GM19351 (cell line): Measurements from ENCODE around the gene KLK4.

ENCODE experiments used
- ATAC-seq: cut with Tn5 transposase; IDR thresholded peaks from one replicate; pipeline ENCODE4 v1.9.1; 2021; ENCODE audit warnings: mild to moderate bottlenecking, moderate library complexity; ENCODE audit not compliant: unreplicated experiment

KLK4 gene

DNA sequence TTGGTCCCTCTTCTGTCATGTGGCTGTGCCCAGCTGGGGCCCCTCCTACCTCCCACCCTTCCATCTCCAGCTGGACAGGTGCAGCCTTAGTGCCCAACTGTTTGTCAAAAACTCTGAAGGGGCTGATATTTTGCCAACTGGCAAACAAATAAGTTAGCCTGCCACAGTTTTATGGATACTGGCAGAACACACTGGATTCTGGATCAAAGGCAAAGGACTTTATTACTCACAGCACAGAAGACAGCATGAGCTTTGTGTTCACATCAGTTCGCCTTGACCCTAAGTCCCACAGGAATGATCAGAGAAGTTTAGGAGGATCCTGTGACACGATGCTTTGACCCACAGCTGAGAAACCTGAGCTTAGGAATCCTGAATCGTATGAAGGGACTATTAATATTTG lies 21.6 kb downstream of the KLK4 start:
- no peak for ATAC-seq

GRCh38 chr19:50882188-50882587 lies 29.0 kb downstream of the KLK4 start:
- no peak for ATAC-seq

DNA sequence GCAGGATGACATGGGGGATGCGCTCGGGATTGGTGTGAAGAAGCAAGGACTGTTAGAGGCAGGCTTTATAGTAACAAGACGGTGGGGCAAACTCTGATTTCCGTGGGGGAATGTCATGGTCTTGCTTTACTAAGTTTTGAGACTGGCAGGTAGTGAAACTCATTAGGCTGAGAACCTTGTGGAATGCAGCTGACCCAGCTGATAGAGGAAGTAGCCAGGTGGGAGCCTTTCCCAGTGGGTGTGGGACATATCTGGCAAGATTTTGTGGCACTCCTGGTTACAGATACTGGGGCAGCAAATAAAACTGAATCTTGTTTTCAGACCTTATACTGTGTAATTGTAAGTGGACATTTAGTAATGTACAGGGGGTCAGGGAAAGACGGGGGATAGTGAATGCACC lies 31.0 kb downstream of the KLK4 start:
- ATAC-seq = no peak

DNA sequence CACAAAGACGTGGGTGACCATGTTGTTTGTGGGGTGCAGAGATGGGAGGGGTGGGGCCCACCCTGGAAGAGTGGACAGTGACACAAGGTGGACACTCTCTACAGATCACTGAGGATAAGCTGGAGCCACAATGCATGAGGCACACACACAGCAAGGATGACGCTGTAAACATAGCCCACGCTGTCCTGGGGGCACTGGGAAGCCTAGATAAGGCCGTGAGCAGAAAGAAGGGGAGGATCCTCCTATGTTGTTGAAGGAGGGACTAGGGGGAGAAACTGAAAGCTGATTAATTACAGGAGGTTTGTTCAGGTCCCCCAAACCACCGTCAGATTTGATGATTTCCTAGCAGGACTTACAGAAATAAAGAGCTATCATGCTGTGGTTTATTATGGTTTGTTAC lies 32.3 kb downstream of the KLK4 start:
- no peak for ATAC-seq

- no peak for ATAC-seq
These were observed 33.9 kb downstream of the KLK4 start for GRCh38 chr19:50877338-50877737.

DNA sequence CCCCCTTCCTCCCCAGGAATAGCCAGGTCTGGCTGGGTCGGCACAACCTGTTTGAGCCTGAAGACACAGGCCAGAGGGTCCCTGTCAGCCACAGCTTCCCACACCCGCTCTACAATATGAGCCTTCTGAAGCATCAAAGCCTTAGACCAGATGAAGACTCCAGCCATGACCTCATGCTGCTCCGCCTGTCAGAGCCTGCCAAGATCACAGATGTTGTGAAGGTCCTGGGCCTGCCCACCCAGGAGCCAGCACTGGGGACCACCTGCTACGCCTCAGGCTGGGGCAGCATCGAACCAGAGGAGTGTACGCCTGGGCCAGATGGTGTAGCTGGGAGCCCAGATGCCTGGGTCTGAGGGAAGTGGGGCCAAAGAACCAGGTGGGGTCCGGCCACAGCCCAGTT lies 34.7 kb downstream of the KLK4 start:
- ATAC-seq = no peak

- ATAC-seq = no peak
These were observed 35.3 kb downstream of the KLK4 start for GRCh38 chr19:50875795-50876422.

DNA sequence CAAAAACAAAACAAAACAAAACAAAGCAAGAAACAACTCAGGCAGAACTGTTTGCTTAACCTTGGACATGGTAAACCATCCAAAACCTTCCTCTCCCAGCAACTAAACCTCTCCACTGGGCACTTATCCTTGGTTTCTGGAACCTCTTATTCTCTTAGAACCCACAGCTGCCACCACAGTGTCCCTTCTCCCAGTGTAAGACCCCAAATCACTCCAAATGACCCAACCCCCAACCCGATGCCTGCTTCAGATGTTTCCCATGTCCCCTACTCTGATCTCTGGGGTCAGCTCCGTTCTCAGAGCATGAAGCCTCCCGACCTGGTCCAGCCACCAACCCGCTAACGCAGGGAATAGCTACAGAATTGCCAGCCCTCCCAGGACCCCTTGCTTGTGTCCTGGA lies 37.0 kb downstream of the KLK4 start:
- ATAC-seq = no peak

DNA sequence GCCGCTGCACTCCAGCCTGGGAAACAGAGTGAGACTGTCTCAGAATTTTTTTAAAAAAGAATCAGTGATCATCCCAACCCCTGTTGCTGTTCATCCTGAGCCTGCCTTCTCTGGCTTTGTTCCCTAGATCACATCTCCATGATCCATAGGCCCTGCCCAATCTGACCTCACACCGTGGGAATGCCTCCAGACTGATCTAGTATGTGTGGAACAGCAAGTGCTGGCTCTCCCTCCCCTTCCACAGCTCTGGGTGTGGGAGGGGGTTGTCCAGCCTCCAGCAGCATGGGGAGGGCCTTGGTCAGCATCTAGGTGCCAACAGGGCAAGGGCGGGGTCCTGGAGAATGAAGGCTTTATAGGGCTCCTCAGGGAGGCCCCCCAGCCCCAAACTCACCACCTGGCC lies 38.1 kb downstream of the KLK4 start, which contains the start of gene KLK2:
TSS of gene KLK2 (plus strand) at position 384 of the 400 bp plus-strand sequence. CDS start 35 bp downstream, outside the sequence.
- ATAC-seq = no peak

GRCh38 chr19:50870417-50871089 lies 40.6 kb downstream of the KLK4 start:
- ATAC-seq = no peak

GRCh38 chr19:50869479-50869878 lies 41.7 kb downstream of the KLK4 start:
- no peak for ATAC-seq

DNA sequence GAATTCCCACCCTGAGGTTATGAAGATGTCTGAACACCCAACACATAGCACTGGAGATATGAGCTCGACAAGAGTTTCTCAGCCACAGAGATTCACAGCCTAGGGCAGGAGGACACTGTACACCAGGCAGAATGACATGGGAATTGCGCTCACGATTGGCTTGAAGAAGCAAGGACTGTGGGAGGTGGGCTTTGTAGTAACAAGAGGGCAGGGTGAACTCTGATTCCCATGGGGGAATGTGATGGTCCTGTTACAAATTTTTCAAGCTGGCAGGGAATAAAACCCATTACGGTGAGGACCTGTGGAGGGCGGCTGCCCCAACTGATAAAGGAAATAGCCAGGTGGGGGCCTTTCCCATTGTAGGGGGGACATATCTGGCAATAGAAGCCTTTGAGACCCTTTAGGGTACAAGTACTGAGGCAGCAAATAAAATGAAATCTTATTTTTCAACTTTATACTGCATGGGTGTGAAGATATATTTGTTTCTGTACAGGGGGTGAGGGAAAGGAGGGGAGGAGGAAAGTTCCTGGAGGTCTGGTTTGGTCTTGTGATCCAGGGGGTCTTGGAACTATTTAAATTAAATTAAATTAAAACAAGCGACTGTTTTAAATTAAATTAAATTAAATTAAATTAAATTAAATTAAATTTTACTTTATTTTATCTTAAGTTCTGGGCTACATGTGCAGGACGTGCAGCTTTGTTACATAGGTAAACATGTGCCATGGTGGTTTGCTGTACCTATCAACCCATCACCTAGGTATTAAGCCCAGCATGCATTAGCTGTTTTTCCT lies 49.5 kb downstream of the KLK4 start:
- no peak for ATAC-seq

DNA sequence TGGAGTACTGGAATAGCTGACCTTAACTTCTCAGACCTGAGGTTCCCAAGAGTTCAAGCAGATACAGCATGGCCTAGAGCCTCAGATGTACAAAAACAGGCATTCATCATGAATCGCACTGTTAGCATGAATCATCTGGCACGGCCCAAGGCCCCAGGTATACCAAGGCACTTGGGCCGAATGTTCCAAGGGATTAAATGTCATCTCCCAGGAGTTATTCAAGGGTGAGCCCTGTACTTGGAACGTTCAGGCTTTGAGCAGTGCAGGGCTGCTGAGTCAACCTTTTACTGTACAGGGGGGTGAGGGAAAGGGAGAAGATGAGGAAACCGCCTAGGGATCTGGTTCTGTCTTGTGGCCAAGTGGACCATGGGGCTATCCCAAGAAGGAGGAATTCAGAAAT lies 50.2 kb downstream of the KLK4 start:
- no peak for ATAC-seq

DNA sequence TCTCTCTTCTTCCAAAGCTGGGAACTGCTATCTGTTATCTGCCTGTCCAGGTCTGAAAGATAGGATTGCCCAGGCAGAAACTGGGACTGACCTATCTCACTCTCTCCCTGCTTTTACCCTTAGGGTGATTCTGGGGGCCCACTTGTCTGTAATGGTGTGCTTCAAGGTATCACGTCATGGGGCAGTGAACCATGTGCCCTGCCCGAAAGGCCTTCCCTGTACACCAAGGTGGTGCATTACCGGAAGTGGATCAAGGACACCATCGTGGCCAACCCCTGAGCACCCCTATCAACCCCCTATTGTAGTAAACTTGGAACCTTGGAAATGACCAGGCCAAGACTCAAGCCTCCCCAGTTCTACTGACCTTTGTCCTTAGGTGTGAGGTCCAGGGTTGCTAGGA lies 51.3 kb downstream of the KLK4 start:
- no peak for ATAC-seq

GRCh38 chr19:50858886-50859285 lies 52.3 kb downstream of the KLK4 start:
- ATAC-seq = no peak

DNA sequence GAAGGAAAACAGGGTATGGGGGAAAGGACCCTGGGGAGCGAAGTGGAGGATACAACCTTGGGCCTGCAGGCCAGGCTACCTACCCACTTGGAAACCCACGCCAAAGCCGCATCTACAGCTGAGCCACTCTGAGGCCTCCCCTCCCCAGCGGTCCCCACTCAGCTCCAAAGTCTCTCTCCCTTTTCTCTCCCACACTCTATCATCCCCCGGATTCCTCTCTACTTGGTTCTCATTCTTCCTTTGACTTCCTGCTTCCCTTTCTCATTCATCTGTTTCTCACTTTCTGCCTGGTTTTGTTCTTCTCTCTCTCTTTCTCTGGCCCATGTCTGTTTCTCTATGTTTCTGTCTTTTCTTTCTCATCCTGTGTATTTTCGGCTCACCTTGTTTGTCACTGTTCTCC lies 53.8 kb downstream of the KLK4 start:
- no peak for ATAC-seq
